H9 (cell line): Measurements from ENCODE around the gene C1QL1. TPM values are rescaled to one million over a fixed set of nuclear protein-coding genes. Genes with fewer than 3 reads are reported as not detected.

ENCODE experiments used
- DNase-seq: peaks from one replicate; pipeline ENCODE4 v3.0.0-alpha.2; 2017
- H2AFZ ChIP-seq: one replicate; pipeline ENCODE4 v1.6.1; 2013; ENCODE audit warnings: mild to moderate bottlenecking, low read length, control low read depth, moderate library complexity
- H2AK5ac ChIP-seq: 2 replicates; pipeline ENCODE4 v1.6.1; 2013; ENCODE audit warnings: low read length, control low read depth, mixed read lengths; ENCODE audit not compliant: insufficient read length
- H2BK120ac ChIP-seq: one replicate; pipeline ENCODE4 v1.6.1; 2013; ENCODE audit warnings: low read depth, mild to moderate bottlenecking, low read length, control low read depth, inconsistent platforms; ENCODE audit not compliant: poor library complexity, severe bottlenecking
- H2BK12ac ChIP-seq: 2 replicates; pipeline ENCODE4 v1.6.1; 2013; ENCODE audit warnings: low read length, control low read depth, mixed read lengths, low read depth; ENCODE audit not compliant: insufficient read length
- H2BK15ac ChIP-seq: 2 replicates; pipeline ENCODE4 v1.6.1; 2013; ENCODE audit warnings: low read depth, low read length, control low read depth
- H2BK20ac ChIP-seq: one replicate; pipeline ENCODE4 v1.6.1; 2013; ENCODE audit warnings: low read depth, mild to moderate bottlenecking, low read length, control low read depth, inconsistent platforms; ENCODE audit not compliant: poor library complexity, severe bottlenecking
- H2BK5ac ChIP-seq: 2 replicates; pipeline ENCODE4 v1.6.1; 2013; ENCODE audit warnings: low read length, control low read depth, mixed read lengths; ENCODE audit not compliant: insufficient read length
- H3K14ac ChIP-seq: 2 replicates; pipeline ENCODE4 v1.6.1; 2013; ENCODE audit warnings: low read length, control low read depth; ENCODE audit not compliant: insufficient read depth
- H3K18ac ChIP-seq: 2 replicates; pipeline ENCODE4 v1.6.1; 2013; ENCODE audit warnings: low read depth, mild to moderate bottlenecking, mixed read lengths, low read length, control low read depth; ENCODE audit not compliant: insufficient read length
- H3K23ac ChIP-seq: 2 replicates; pipeline ENCODE4 v1.6.1; 2013; ENCODE audit warnings: low read length, control low read depth, mixed read lengths, low read depth; ENCODE audit not compliant: insufficient read length
- H3K23me2 ChIP-seq: 2 replicates; pipeline ENCODE4 v1.6.1; 2013; ENCODE audit warnings: low read depth, mild to moderate bottlenecking, mixed read lengths, low read length, control low read depth; ENCODE audit not compliant: insufficient read length, poor library complexity, severe bottlenecking
- H3K27ac ChIP-seq: 2 replicates; pipeline ENCODE4 v1.5.1; 2013; ENCODE audit warnings: low read length, control low read depth, mixed read lengths, low read depth; ENCODE audit not compliant: insufficient read length
- H3K27me3 ChIP-seq: 2 replicates; pipeline ENCODE4 v1.6.1; 2013; ENCODE audit warnings: low read length, control low read depth, inconsistent platforms; ENCODE audit not compliant: insufficient read depth
- H3K4ac ChIP-seq: 2 replicates; pipeline ENCODE4 v1.6.1; 2013; ENCODE audit warnings: low read depth, mild to moderate bottlenecking, control low read depth, inconsistent platforms, low read length, moderate library complexity
- H3K4me1 ChIP-seq: 2 replicates; pipeline ENCODE4 v1.6.1; 2013; ENCODE audit warnings: low read length, control low read depth, inconsistent platforms; ENCODE audit not compliant: insufficient read depth
- H3K4me2 ChIP-seq: 2 replicates; pipeline ENCODE4 v1.6.1; 2013; ENCODE audit warnings: low read length, control low read depth, mixed read lengths; ENCODE audit not compliant: insufficient read length, insufficient read depth
- H3K56ac ChIP-seq: 2 replicates; pipeline ENCODE4 v1.6.1; 2013; ENCODE audit warnings: low read depth, mild to moderate bottlenecking, mixed read lengths, low read length, control low read depth; ENCODE audit not compliant: insufficient read length
- H3K79me1 ChIP-seq: 2 replicates; pipeline ENCODE4 v1.6.1; 2013; ENCODE audit warnings: low read depth, mild to moderate bottlenecking, moderate library complexity, low read length, control low read depth, inconsistent platforms; ENCODE audit not compliant: insufficient read depth, poor library complexity, severe bottlenecking
- H3K79me2 ChIP-seq: 2 replicates; pipeline ENCODE4 v1.6.1; 2013; ENCODE audit warnings: low read length, control low read depth, inconsistent platforms; ENCODE audit not compliant: insufficient read depth
- H3K9ac ChIP-seq: 2 replicates; pipeline ENCODE4 v1.6.1; 2013; ENCODE audit warnings: low read length, control low read depth, mixed read lengths; ENCODE audit not compliant: insufficient read length; ENCODE audit errors: extremely low read depth
- H3K9me3 ChIP-seq: one replicate; pipeline ENCODE4 v1.6.1; 2013; ENCODE audit warnings: low read depth, low read length, inconsistent platforms; ENCODE audit not compliant: control insufficient read depth
- H3T11ph ChIP-seq: one replicate; pipeline ENCODE4 v1.6.1; 2013; ENCODE audit warnings: mild to moderate bottlenecking, low read length, control low read depth, inconsistent platforms
- H4K20me1 ChIP-seq: one replicate; pipeline ENCODE4 v1.6.1; 2013; ENCODE audit not compliant: control insufficient read depth, insufficient read length, insufficient read depth
- H4K5ac ChIP-seq: 2 replicates; pipeline ENCODE4 v1.6.1; 2013; ENCODE audit warnings: low read depth, mild to moderate bottlenecking, mixed read lengths, low read length, control low read depth; ENCODE audit not compliant: insufficient read length
- H4K8ac ChIP-seq: replicated peaks from 2 replicates; pipeline ENCODE4 v1.6.1; 2013; ENCODE audit warnings: low read length, control low read depth, mixed read lengths, low read depth; ENCODE audit not compliant: insufficient read length
- H4K91ac ChIP-seq: 2 replicates; pipeline ENCODE4 v1.6.1; 2013; ENCODE audit warnings: low read depth, mild to moderate bottlenecking, moderate library complexity, mixed read lengths, low read length, control low read depth; ENCODE audit not compliant: insufficient read length
- H3K27ac Mint-ChIP-seq, 3 experiments: 2 replicates in 2 of 3; 3 replicates in 1 of 3; pipeline ENCODE4 v1.8.0; 2020 to 2021; ENCODE audit warnings: mixed read lengths in 3 of 3, mild to moderate bottlenecking in 1 of 3, moderate library complexity in 1 of 3
- H3K27me3 Mint-ChIP-seq: 2 replicates; pipeline ENCODE4 v1.8.0; 2021; ENCODE audit warnings: low read depth, mild to moderate bottlenecking, moderate library complexity, mixed read lengths
- H3K36me3 Mint-ChIP-seq, 3 experiments: 2 replicates in 2 of 3; 3 replicates in 1 of 3; pipeline ENCODE4 v1.8.0; 2020 to 2021; ENCODE audit warnings: low read depth in 3 of 3, mixed read lengths in 3 of 3; ENCODE audit not compliant: insufficient read depth in 1 of 3
- H3K4me1 Mint-ChIP-seq, 2 experiments: 2 replicates each; pipeline ENCODE4 v1.8.0; 2020; ENCODE audit warnings: mixed read lengths in 2 of 2
- H3K4me3 Mint-ChIP-seq, 2 experiments: 2 replicates in 1 of 2; 3 replicates in 1 of 2; pipeline ENCODE4 v1.8.0; 2020 to 2021; ENCODE audit warnings: mild to moderate bottlenecking in 2 of 2, mixed read lengths in 2 of 2, moderate library complexity in 1 of 2
- H3K9me3 Mint-ChIP-seq, 2 experiments: 2 replicates in 1 of 2; 3 replicates in 1 of 2; pipeline ENCODE4 v1.8.0; 2020; ENCODE audit warnings: mild to moderate bottlenecking in 2 of 2, mixed read lengths in 2 of 2, moderate library complexity in 1 of 2
- WGBS: extraction: QIAGEN DNeasy Blood & Tissue Kit; methylation state at CpG from one replicate; pipeline ENCODE4 v1.1.7; 2013; ENCODE audit warnings: missing lambda C conversion rate, low lambda C conversion rate, mixed read lengths; ENCODE audit not compliant: insufficient read length; ENCODE audit errors: extremely low coverage; 5-methylcytosine and 5-hydroxymethylcytosine counted together
- total RNA-seq: library from RNA; stranded (reverse); gene quantifications from 2 replicates; pipeline ENCODE4 v1.2.1, GENCODE V29; 2021
- TF ChIP-seq, protein P1 (sequence below): fragments of 200-600 bp; sonication (generic); conservative IDR thresholded peaks from 3 replicates; pipeline ENCODE4 v1.8.0; 2021; ENCODE audit warnings: antibody characterized with exemption, mild to moderate bottlenecking

Gene C1QL1
- total RNA-seq, 1 experiment from 2014 or later = 6.0 TPM

- H3K23ac ChIP-seq = no peak overlapping the region
- Mint-ChIP-seq H3K27ac (peak overlapping the region in 1 of 3 experiments; percentile 67; a peak in 1 of 7 replicates), H3K27me3 (peaks cover 20% of the 10 kb centered on the region), H3K9me3 (no peaks in the 10 kb centered on the region), H3K4me1 (peaks cover 14 to 30% of the 10 kb centered on the region in 2 experiments), H3K4me3 (no peak overlapping the region; a peak in 1 of 5 replicates), H3K36me3 (no peaks in the 10 kb centered on the region)
- no peak overlapping the region for H2BK15ac ChIP-seq
- H3K9me3 ChIP-seq = no peaks in the 10 kb centered on the region
- no peak overlapping the region for H2BK12ac ChIP-seq
- no peak overlapping the region for H3K56ac ChIP-seq
- no CpG with 5 or more reads among the region's 17 CpGs for WGBS
- H4K8ac ChIP-seq = no peak overlapping the region
- H3K4me1 ChIP-seq = no peaks in the 10 kb centered on the region; the same call in 1 of the 2 replicates
- H2AK5ac ChIP-seq = no peak overlapping the region
- no peak overlapping the region for H3T11ph ChIP-seq
- H4K91ac ChIP-seq = no peak overlapping the region
- H3K79me2 ChIP-seq = no peaks in the 10 kb centered on the region
- no peaks in the 10 kb centered on the region for H3K79me1 ChIP-seq
- peaks cover 2% of the 10 kb centered on the region; the same call in 1 of the 2 replicates for H3K27me3 ChIP-seq
- no peak overlapping the region for H3K4ac ChIP-seq
- H4K5ac ChIP-seq = no peak overlapping the region
- no peak overlapping the region for H3K18ac ChIP-seq
- H2AFZ ChIP-seq = no peak overlapping the region
- H3K9ac ChIP-seq = no peak overlapping the region
- H2BK5ac ChIP-seq = no peak overlapping the region
- H3K14ac ChIP-seq = no peak overlapping the region
- TF ChIP-seq, protein P1, sequence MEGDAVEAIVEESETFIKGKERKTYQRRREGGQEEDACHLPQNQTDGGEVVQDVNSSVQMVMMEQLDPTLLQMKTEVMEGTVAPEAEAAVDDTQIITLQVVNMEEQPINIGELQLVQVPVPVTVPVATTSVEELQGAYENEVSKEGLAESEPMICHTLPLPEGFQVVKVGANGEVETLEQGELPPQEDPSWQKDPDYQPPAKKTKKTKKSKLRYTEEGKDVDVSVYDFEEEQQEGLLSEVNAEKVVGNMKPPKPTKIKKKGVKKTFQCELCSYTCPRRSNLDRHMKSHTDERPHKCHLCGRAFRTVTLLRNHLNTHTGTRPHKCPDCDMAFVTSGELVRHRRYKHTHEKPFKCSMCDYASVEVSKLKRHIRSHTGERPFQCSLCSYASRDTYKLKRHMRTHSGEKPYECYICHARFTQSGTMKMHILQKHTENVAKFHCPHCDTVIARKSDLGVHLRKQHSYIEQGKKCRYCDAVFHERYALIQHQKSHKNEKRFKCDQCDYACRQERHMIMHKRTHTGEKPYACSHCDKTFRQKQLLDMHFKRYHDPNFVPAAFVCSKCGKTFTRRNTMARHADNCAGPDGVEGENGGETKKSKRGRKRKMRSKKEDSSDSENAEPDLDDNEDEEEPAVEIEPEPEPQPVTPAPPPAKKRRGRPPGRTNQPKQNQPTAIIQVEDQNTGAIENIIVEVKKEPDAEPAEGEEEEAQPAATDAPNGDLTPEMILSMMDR = no peak
- no peaks in the 10 kb centered on the region for H4K20me1 ChIP-seq
- H2BK120ac ChIP-seq = no peak overlapping the region
- DNase-seq = peak; percentile 63
- no peak overlapping the region for H3K27ac ChIP-seq
- H2BK20ac ChIP-seq = no peak overlapping the region
- no peaks in the 10 kb centered on the region for H3K23me2 ChIP-seq
- no peak overlapping the region for H3K4me2 ChIP-seq
These were observed 45.2 kb upstream of the C1QL1 start for GRCh38 chr17:45013021-45013997.
